Globus pallidus (tissue), 1 donor: Measurements from ENCODE around the gene UCHL5.

Experiments
- DNase-seq: peaks from one replicate; pipeline ENCODE4 v3.0.0-alpha.2; 2015; ENCODE audit warnings: low spot score

The UCHL5 gene, protein sequence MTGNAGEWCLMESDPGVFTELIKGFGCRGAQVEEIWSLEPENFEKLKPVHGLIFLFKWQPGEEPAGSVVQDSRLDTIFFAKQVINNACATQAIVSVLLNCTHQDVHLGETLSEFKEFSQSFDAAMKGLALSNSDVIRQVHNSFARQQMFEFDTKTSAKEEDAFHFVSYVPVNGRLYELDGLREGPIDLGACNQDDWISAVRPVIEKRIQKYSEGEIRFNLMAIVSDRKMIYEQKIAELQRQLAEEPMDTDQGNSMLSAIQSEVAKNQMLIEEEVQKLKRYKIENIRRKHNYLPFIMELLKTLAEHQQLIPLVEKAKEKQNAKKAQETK

GRCh38 chr1:193059282-193060114, at the start of gene UCHL5, which contains the start of gene RO60:
TSS of gene UCHL5 (minus strand) at chr1:193059360. CDS start at chr1:193059260, 100 bp downstream.
TSS of gene RO60 (plus strand) at chr1:193059612. CDS start at chr1:193069055, 9,443 bp downstream.
- DNase-seq, result peak; percentile 97

DNA sequence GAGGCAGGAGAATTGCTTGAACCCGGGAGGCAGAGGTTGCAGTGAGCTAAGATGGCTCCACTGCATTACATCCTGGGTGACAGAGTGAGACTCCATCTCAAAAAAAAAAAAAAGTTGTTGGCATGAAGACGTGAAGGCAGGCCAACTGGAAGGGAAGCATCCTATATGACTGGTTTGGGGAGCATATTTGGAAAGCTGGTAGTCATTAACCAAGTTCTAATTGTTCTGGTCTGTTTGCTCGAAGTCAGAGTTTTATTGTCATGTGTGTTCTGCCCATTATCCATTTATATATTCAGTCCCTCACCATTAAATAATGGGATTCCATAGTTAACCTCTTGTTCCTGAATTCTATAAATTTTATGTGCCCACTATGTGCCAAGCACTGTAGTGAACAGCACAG, 49.3 kb upstream of the UCHL5 start:
- no peak for DNase-seq

GRCh38 chr1:193105821-193106177, 46.6 kb upstream of the UCHL5 start:
- peak; percentile 12 for DNase-seq

DNA sequence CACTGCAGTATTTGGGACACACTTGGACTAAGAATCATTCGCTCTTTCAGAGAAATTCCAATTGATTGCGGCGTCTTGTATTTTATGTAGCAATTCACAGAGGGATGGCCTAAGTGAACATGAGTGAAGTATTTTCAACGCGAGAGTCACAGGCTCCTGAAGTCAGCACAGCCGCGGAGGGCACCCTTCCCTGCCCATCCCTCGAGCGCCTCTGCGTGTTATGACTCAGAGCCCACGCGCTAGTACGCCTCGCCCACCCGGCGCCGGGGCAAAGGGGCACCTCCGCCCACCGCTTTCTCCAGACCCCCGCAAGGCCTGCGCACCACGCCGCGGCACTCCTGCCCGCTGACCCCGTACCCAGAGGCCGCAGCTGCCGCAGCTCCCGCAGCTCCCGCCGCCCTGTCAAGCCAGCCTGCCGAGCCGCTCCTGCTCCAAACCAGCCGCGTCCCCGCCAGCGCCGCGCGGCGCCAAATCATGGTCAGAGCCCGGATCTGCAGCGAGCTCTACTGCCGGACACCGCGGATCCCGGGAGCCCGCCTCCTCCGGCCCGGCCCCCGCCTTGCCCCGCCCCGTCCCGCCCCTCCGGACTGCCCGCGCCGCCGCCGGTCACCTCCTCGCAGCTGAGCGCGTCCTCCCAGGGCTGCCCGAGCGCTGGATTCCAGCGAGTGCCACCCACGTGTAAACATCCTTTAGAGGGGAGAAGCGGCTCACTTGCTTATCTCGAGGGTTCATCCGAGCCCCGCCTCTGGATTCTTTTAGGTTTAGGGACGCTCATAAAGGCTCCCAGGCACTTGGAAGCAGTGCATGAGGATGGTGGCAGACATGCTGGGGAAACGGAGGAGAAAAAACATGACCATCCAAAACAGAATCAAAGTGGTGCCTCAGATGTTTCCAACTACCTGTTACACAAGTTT, 46.0 kb upstream of the UCHL5 start, which contains the start of gene GLRX2:
GLRX2 (minus strand) TSS at position 508 of the 914 bp plus-strand sequence; CDS start at position 476, 32 bp downstream.
- DNase-seq, result peak; percentile 87

GRCh38 chr1:193104502-193104906, 45.3 kb upstream of the UCHL5 start:
- peak; percentile 49 for DNase-seq

- DNase-seq, result peak; percentile 3
Observed at GRCh38 chr1:193103759-193104501, 44.8 kb upstream of the UCHL5 start.

- DNase-seq, result no peak
Observed at GRCh38 chr1:193102662-193103061, 43.5 kb upstream of the UCHL5 start.

DNA sequence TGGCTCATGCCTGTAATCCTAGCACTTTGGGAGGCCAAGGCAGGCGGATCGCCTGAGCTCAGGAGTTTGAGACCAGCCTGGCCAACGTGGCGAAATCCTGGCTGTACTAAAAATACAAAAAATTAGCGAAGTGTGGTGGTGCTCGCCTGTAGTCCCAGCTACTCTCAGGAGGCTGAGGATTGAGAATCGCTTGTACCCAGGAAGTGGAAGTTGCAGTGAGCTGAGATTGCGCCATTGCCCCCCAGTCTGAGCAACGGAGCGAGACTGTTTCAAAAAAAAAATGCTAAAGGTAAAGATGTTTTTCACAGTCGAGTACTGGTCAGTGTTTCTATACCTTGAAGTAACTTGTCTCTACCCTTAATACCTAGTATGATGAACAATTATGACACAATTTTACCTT, 35.0 kb upstream of the UCHL5 start:
- no peak for DNase-seq

DNA sequence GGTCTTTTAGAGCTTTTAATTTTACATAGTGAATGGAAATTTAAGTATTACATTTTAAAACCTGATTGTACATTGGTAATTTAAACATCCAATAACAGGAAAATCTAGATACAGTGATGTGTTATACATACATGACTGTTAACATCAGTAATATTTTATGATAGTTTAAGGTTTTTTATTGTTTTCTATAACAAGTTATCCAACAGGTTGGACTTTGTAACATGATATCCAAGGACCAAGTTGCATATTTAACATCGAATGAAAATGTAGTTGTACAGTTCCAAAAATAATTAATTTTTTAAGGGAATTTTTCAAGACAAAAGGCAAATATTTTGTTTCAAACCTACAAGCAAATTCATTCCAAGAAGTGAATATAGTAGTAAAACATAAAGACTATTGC, 31.7 kb upstream of the UCHL5 start:
- DNase-seq, result no peak

GRCh38 chr1:193087893-193088292, 28.7 kb upstream of the UCHL5 start:
- DNase-seq, result no peak

- DNase-seq, result no peak
Observed at GRCh38 chr1:193086342-193086741, 27.2 kb upstream of the UCHL5 start.

DNA sequence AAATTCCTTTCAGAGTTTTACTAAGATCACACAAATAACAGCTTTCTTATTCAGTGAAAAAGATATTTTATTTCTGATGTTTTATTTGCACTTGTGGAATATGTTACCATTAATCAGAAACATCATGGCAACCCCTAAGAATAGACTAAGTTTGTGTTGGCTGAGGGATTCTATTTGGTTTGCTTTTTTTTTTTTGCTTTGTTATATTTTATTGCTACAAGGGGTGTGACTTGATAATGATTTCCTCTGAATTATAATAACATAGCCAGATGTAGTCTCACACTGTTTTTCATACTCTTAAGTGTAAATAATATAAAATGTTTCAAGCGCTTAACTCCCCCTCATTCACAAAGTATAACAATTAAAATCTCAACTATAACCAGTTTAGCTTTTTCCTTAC, 26.1 kb upstream of the UCHL5 start:
- no peak for DNase-seq

- DNase-seq, result no peak
Observed at GRCh38 chr1:193083365-193084088, 24.4 kb upstream of the UCHL5 start.

DNA sequence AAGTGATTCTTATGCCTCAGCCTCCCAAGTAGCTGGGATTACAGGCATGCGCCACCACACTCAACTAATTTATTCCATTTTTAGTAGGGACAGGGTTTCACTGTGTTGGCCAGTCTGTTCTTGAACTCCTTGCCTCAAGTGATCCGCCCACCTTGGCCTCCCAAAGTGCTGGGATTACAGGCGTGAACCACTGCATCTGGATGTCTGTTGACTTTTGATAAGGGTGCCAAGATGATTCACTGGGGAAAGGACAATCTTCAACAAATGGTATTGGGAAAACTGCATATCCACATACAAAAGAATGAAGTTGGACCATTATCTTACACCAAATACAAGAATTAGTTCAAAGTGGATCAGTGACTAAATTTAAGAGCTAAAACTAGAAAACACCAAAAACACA, 20.0 kb upstream of the UCHL5 start:
- no peak for DNase-seq

DNA sequence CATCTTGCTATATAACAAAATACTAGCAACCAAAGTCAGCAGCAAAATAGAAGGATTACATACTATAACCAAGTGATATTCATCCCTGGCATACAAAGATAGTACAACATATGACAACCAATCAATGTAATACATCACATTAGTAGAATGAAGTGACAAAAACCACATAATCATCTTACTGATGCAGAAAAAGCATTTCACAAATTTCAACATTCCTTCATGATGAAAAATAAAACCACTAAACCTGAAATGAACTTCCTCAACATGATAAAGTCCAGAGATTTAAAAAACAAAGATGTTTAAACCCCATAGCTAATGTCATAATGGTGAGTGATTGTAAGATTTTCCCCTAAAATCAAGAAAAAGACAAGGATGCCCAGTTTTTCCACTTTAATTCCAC, 18.8 kb upstream of the UCHL5 start:
- DNase-seq, result no peak

- DNase-seq, result no peak
Observed at GRCh38 chr1:193070942-193071341, 11.8 kb upstream of the UCHL5 start.

DNA sequence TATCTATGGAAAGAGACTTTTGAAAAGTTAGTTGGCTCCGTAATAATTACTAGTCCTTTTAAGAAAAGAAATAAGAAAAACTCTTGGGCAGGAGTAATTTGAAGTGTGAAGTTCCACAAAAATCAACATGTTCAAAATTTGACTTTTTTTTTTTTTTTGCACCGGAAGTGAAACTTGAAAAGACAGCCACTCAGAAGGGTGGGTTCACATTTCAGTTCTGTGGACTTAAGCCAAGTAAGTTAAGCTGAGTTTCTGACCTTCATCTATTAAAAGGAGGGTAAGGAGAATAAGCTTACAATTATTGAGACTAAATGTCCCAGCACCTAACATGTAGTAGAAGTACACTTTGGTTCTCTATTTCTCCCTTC, 11.2 kb upstream of the UCHL5 start:
- no peak for DNase-seq

GRCh38 chr1:193069748-193070385, 10.7 kb upstream of the UCHL5 start:
- no peak for DNase-seq

GRCh38 chr1:193068013-193068412, 8.9 kb upstream of the UCHL5 start:
- no peak for DNase-seq

DNA sequence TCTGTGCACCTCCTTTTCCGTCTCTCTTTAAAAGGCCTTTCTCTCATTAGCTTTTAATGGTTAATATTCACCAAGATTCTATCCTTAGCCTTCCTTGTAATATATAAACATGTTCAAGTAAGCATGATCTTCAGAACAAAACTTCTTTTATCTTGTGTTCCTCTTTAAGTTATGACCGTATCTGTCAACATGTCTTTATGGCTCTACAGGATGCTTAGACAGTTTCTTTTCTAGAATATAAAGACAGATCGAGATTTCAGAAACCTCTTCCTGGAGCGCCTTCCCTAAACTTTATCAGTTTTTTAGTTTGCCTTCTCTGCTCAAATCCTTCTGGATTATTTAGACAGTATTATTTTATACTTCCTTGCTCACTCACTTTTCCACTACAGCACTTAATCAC, 7.4 kb upstream of the UCHL5 start:
- no peak for DNase-seq
